Body of pancreas (tissue), 4 donors: ENCODE results near the gene NEK7. TPM values are rescaled to one million over a fixed set of nuclear protein-coding genes. Genes with fewer than 3 reads are reported as not detected.

Experiments
- ATAC-seq: fragments of 150-250 bp; one replicate; pipeline ENCODE4 v1.9.1; 2016
- DNase-seq, 4 donors: peaks; one replicate each; pipeline ENCODE4 v3.0.0-alpha.2; 2019
- H3K27ac ChIP-seq, 4 donors: fragments of 200-600 bp; sonication (generic); 1 replicate in 3 of 4; 2 replicates in 1 of 4; pipeline versions ENCODE4 v1.5.1 to v1.6.1; 2016 to 2019; ENCODE audit warnings: mild to moderate bottlenecking in 1 of 4, mixed read lengths in 1 of 4, moderate library complexity in 1 of 4
- H3K27me3 ChIP-seq, 2 donors: fragments of 200-600 bp; sonication (generic); one replicate each; pipeline ENCODE4 v1.6.0; 2016; ENCODE audit warnings: mild to moderate bottlenecking in 1 of 2
- H3K36me3 ChIP-seq, 2 donors: fragments of 200-600 bp; sonication (generic); replicated peaks in 1 of 2; 2 replicates each; pipeline ENCODE4 v1.5.1; 2016; ENCODE audit warnings: low read depth in 2 of 2; ENCODE audit not compliant: insufficient read depth in 1 of 2
- H3K4me1 ChIP-seq: fragments of 200-600 bp; sonication (generic); one replicate; pipeline ENCODE4 v1.6.0; 2016
- H3K4me3 ChIP-seq, 2 donors: fragments of 200-600 bp; sonication (generic); 1 replicate in 1 of 2; 2 replicates in 1 of 2; pipeline ENCODE4 v1.5.1; 2016 to 2019
- H3K9me3 ChIP-seq, 3 donors: fragments of 200-600 bp; sonication (generic); 1 replicate in 2 of 3; 2 replicates in 1 of 3; pipeline ENCODE4 v1.5.1; 2016
- CTCF ChIP-seq, 7 experiments: fragments of 450-650 bp in 4 of 7; fragments of 200-600 bp in 3 of 7; sonication (generic) in 3 of 7; IDR thresholded peaks; one replicate each; pipeline ENCODE4 v1.5.1; 2016 to 2019; ENCODE audit warnings: antibody characterized with exemption in 7 of 7
- POLR2A ChIP-seq, 3 donors: fragments of 450-650 bp; IDR thresholded peaks; one replicate each; pipeline ENCODE4 v1.6.1; 2016; ENCODE audit warnings: antibody characterized with exemption in 3 of 3, mild to moderate bottlenecking in 2 of 3
- WGBS, 2 donors: methylation state at CpG; one replicate each; pipeline ENCODE4 v1.1.5; 2017; 5-methylcytosine and 5-hydroxymethylcytosine counted together
- intact Hi-C: fragments of 100-400 bp; cut with DNase I; formaldehyde crosslinking; loops from one replicate; pipeline ENCODE4 v1.15.1; 2023
- total RNA-seq, 2 donors: library from RNA; depleted of rRNA; stranded (reverse); fragments of >200 nt; gene quantifications; one replicate each; pipeline ENCODE4 v1.1.0, GENCODE V29; 2016

Gene NEK7
- total RNA-seq, 2 donors from 2014 or later, result 39.2 to 49.5 TPM

GRCh38 chr1:198363625-198364151 is 206.9 kb downstream of the NEK7 start:
- intact Hi-C loops, result no loop called here
- WGBS, 2 donors, result 74 to 75% methylated on average over 3 of the region's 3 CpGs
- Histone ChIP-seq H3K27ac (no peak overlapping the region), H3K4me1 (no peaks in the 10 kb centered on the region), H3K9me3 (no peaks in the 10 kb centered on the region), H3K4me3 (no peak overlapping the region), H3K27me3 (no peaks in the 10 kb centered on the region), H3K36me3 (no peaks in the 10 kb centered on the region)
- DNase-seq, result no peak
- no peak for TF ChIP-seq CTCF (IDR thresholded peaks at IDR 0.05)
- no peak for TF ChIP-seq POLR2A (IDR thresholded peaks at IDR 0.05)
- ATAC-seq, result no peak

GRCh38 chr1:198364471-198364870 is 207.7 kb downstream of the NEK7 start:
- DNase-seq, result no peak
- intact Hi-C loops, result no loop called here

GRCh38 chr1:198367296-198367695 is 210.5 kb downstream of the NEK7 start:
- no peak overlapping the region for H3K4me3 ChIP-seq
- H3K27me3 ChIP-seq, result no peaks in the 10 kb centered on the region
- H3K9me3 ChIP-seq, result no peaks in the 10 kb centered on the region
- no peaks in the 10 kb centered on the region for H3K36me3 ChIP-seq
- TF ChIP-seq POLR2A (IDR thresholded peaks at IDR 0.05) (no peak), CTCF (IDR thresholded peaks at IDR 0.05) (no peak)
- ATAC-seq (no peak), DNase-seq (no peak)
- no peak overlapping the region for H3K27ac ChIP-seq
- intact Hi-C loops, result no loop called here
- no peaks in the 10 kb centered on the region for H3K4me1 ChIP-seq
- WGBS, 2 donors, result 29 to 97% methylated on average over 1 of the region's 1 CpG

More at GRCh38 chr1:198364471-198364870, 207.7 kb downstream of the NEK7 start:
- Histone ChIP-seq H3K27ac (no peak overlapping the region), H3K9me3 (no peaks in the 10 kb centered on the region), H3K36me3 (no peaks in the 10 kb centered on the region), H3K4me3 (no peak overlapping the region), H3K27me3 (no peaks in the 10 kb centered on the region), H3K4me1 (no peaks in the 10 kb centered on the region)
- ATAC-seq, result no peak
- WGBS, 2 donors, result 16 to 25% methylated on average over 2 of the region's 2 CpGs
- no peak for TF ChIP-seq POLR2A (IDR thresholded peaks at IDR 0.05)
- TF ChIP-seq CTCF (IDR thresholded peaks at IDR 0.05), result no peak

GRCh38 chr1:198370996-198371395 is 214.2 kb downstream of the NEK7 start:
- Histone ChIP-seq H3K36me3 (no peaks in the 10 kb centered on the region), H3K9me3 (no peaks in the 10 kb centered on the region), H3K4me1 (no peaks in the 10 kb centered on the region), H3K27me3 (no peaks in the 10 kb centered on the region), H3K4me3 (no peak overlapping the region), H3K27ac (no peak overlapping the region)
- 46 to 60% methylated on average over 1 of the region's 1 CpG for WGBS, 2 donors
- ATAC-seq (no peak), DNase-seq (no peak)
- intact Hi-C loops, result no loop called here
- TF ChIP-seq POLR2A (IDR thresholded peaks at IDR 0.05) (no peak), CTCF (IDR thresholded peaks at IDR 0.05) (no peak)

Other genes starting within 250 kb of the NEK7 start
- not detected for gene LHX9, start 239.6 kb upstream of the NEK7 start, total RNA-seq